H1 (cell line): ENCODE data around the gene SNAP29. TPM values are rescaled to one million over a fixed set of nuclear protein-coding genes. Genes with fewer than 3 reads are reported as not detected.
"Not testable (repeated sequence)": the region's sequence is repeated elsewhere in the genome, so short reads cannot be mapped to it uniquely, and the experiment has no call there.

Experiments used
- CTCF ChIA-PET: fragments of 300-600 bp; sonication (Branson Sonifier 250); formaldehyde crosslinking; loops from one replicate; lab custom pipeline; 2021; ENCODE audit not compliant: partially characterized antibody; lab: Charles Lee
- POLR2A ChIA-PET: fragments of 300-600 bp; sonication (Branson Sonifier 250); formaldehyde crosslinking; loops from one replicate; lab custom pipeline; 2021; ENCODE audit warnings: inconsistent platforms; ENCODE audit not compliant: partially characterized antibody; lab: Charles Lee
- DNase-seq, 2 experiments: peaks; one replicate each; pipeline versions ENCODE4 v3.0.0 to v3.0.0-alpha.2; 2010 to 2022; ENCODE audit warnings: low spot score in 2 of 2, low read depth in 1 of 2, mixed read lengths in 1 of 2
- FAIRE-seq: peaks from 2 replicates; lab custom pipeline; 2011; peaks lifted over from hg19 to GRCh38; lab: Jason Lieb, UNC
- H2AFZ ChIP-seq: 2 replicates; pipeline ENCODE4 v1.8.1; 2012; ENCODE audit warnings: low read length, inconsistent platforms
- H2AK5ac ChIP-seq: 2 replicates; pipeline ENCODE4 v1.6.1; 2013; ENCODE audit warnings: low read depth, low read length
- H2BK120ac ChIP-seq: replicated peaks from 2 replicates; pipeline ENCODE3; 2013; ENCODE audit warnings: low read depth, low read length, inconsistent platforms
- H2BK12ac ChIP-seq: 2 replicates; pipeline ENCODE4 v1.6.1; 2013; ENCODE audit warnings: low read depth, low read length
- H2BK15ac ChIP-seq: 2 replicates; pipeline ENCODE4 v1.6.1; 2013; ENCODE audit warnings: low read length
- H2BK20ac ChIP-seq: 2 replicates; pipeline ENCODE4 v1.6.1; 2013; ENCODE audit warnings: low read length
- H2BK5ac ChIP-seq: 2 replicates; pipeline ENCODE4 v1.6.1; 2013; ENCODE audit warnings: low read depth, low read length
- H3K14ac ChIP-seq: 2 replicates; pipeline ENCODE4 v1.6.1; 2013; ENCODE audit warnings: inconsistent platforms; ENCODE audit not compliant: insufficient read length
- H3K18ac ChIP-seq: 2 replicates; pipeline ENCODE4 v1.6.1; 2013; ENCODE audit warnings: low read length; ENCODE audit errors: extremely low read depth
- H3K23ac ChIP-seq: 2 replicates; pipeline ENCODE4 v1.6.1; 2013; ENCODE audit warnings: inconsistent platforms; ENCODE audit not compliant: insufficient read length
- H3K23me2 ChIP-seq: 2 replicates; pipeline ENCODE4 v1.6.1; 2013; ENCODE audit warnings: low read depth, low read length
- H3K27ac ChIP-seq: 2 replicates; pipeline ENCODE4 v1.6.1; 2011; ENCODE audit warnings: low read depth, low read length, inconsistent platforms
- H3K27me3 ChIP-seq, 4 experiments: replicated peaks in 1 of 4; 1 replicate in 1 of 4; 2 replicates in 3 of 4; pipeline versions ENCODE4 v1.6.1 to v1.8.1; 2011 to 2013; ENCODE audit warnings: low read length in 3 of 4, mild to moderate bottlenecking in 3 of 4, inconsistent platforms in 2 of 4, mixed read lengths in 2 of 4, moderate library complexity in 1 of 4; ENCODE audit not compliant: control insufficient read depth in 3 of 4, insufficient read depth in 3 of 4; ENCODE audit errors: extremely low read depth in 1 of 4
- H3K36me3 ChIP-seq, 4 experiments: 2 replicates each; pipeline versions ENCODE4 v1.6.1 to v1.8.1; 2011 to 2013; ENCODE audit warnings: mild to moderate bottlenecking in 4 of 4, low read length in 3 of 4, moderate library complexity in 2 of 4, control low read depth in 1 of 4, inconsistent platforms in 1 of 4; ENCODE audit not compliant: insufficient read depth in 4 of 4, control insufficient read depth in 2 of 4
- H3K4ac ChIP-seq: replicated peaks from 2 replicates; pipeline ENCODE3; 2013; ENCODE audit warnings: low read length, low read depth, mixed read lengths, inconsistent platforms; ENCODE audit not compliant: insufficient read length
- H3K4me1 ChIP-seq, 4 experiments: replicated peaks in 1 of 4; 1 replicate in 1 of 4; 2 replicates in 3 of 4; pipeline versions ENCODE4 v1.6.1 to v1.8.1; 2011 to 2013; ENCODE audit warnings: low read length in 3 of 4, inconsistent platforms in 2 of 4, mixed read lengths in 1 of 4; ENCODE audit not compliant: insufficient read depth in 4 of 4, control insufficient read depth in 3 of 4
- H3K4me2 ChIP-seq, 2 experiments: 2 replicates each; pipeline versions ENCODE4 v1.6.1 to v1.8.1; 2011 to 2013; ENCODE audit warnings: low read depth in 2 of 2, low read length in 2 of 2, control low read depth in 1 of 2, inconsistent platforms in 1 of 2, mild to moderate bottlenecking in 1 of 2; ENCODE audit not compliant: insufficient read depth in 1 of 2
- H3K4me3 ChIP-seq, 4 experiments: fragments of 200-600, 300-600 bp in 1 of 4; sonication (generic), shearing (Covaris generic), sonication (Bioruptor Twin) in 1 of 4; 2 replicates each; pipeline versions ENCODE4 v1.5.1 to v1.8.1; 2011 to 2016; ENCODE audit warnings: low read length in 4 of 4, low read depth in 3 of 4, control low read depth in 2 of 4, inconsistent platforms in 2 of 4, mild to moderate bottlenecking in 2 of 4, mixed read lengths in 1 of 4, moderate library complexity in 1 of 4; ENCODE audit not compliant: insufficient read depth in 2 of 4; ENCODE audit errors: extremely low read depth in 1 of 4
- H3K56ac ChIP-seq: replicated peaks from 2 replicates; pipeline ENCODE3; 2013; ENCODE audit warnings: low read depth, mild to moderate bottlenecking, mixed read lengths, low read length, inconsistent platforms; ENCODE audit not compliant: insufficient read length
- H3K79me1 ChIP-seq: 2 replicates; pipeline ENCODE4 v1.6.1; 2013; ENCODE audit warnings: low read depth, low read length, control low read depth
- H3K79me2 ChIP-seq, 2 experiments: 2 replicates each; pipeline versions ENCODE4 v1.6.1 to v1.8.1; 2012 to 2013; ENCODE audit warnings: low read length in 2 of 2, mild to moderate bottlenecking in 2 of 2, inconsistent platforms in 1 of 2; ENCODE audit not compliant: insufficient read depth in 2 of 2, control insufficient read depth in 1 of 2
- H3K9ac ChIP-seq, 4 experiments: replicated peaks in 1 of 4; 1 replicate in 1 of 4; 2 replicates in 3 of 4; pipeline versions ENCODE4 v1.6.1 to v1.8.1; 2011 to 2013; ENCODE audit warnings: low read depth in 3 of 4, low read length in 3 of 4, control low read depth in 2 of 4, mild to moderate bottlenecking in 2 of 4, moderate library complexity in 2 of 4, inconsistent platforms in 1 of 4; ENCODE audit errors: extremely low read depth in 1 of 4
- H3K9me3 ChIP-seq, 2 experiments: 2 replicates each; pipeline versions ENCODE4 v1.6.1 to v1.8.1; 2012 to 2013; ENCODE audit warnings: mild to moderate bottlenecking in 2 of 2, moderate library complexity in 2 of 2, control low read depth in 1 of 2, inconsistent platforms in 1 of 2, low read depth in 1 of 2, low read length in 1 of 2, mixed read lengths in 1 of 2; ENCODE audit not compliant: insufficient read depth in 2 of 2
- H4K20me1 ChIP-seq, 2 experiments: replicated peaks in 1 of 2; 2 replicates each; pipeline versions ENCODE3 to v1.8.1; 2011 to 2013; ENCODE audit warnings: inconsistent platforms in 2 of 2, low read length in 2 of 2, mild to moderate bottlenecking in 1 of 2; ENCODE audit not compliant: insufficient read depth in 2 of 2, control insufficient read depth in 1 of 2
- H4K5ac ChIP-seq: 2 replicates; pipeline ENCODE4 v1.6.1; 2013; ENCODE audit warnings: low read length, low read depth, mixed read lengths, inconsistent platforms; ENCODE audit not compliant: insufficient read length
- H4K8ac ChIP-seq: 2 replicates; pipeline ENCODE4 v1.8.0; 2013; ENCODE audit warnings: mild to moderate bottlenecking, moderate library complexity, low read length, inconsistent platforms; ENCODE audit not compliant: insufficient read depth; ENCODE audit errors: extremely low read depth
- H4K91ac ChIP-seq: replicated peaks from 2 replicates; pipeline ENCODE3; 2013; ENCODE audit warnings: low read length, mixed read lengths, inconsistent platforms; ENCODE audit not compliant: insufficient read length
- WGBS, 2 experiments: shearing (Covaris generic) in 1 of 2; methylation state at CpG; one replicate each; pipeline versions ENCODE4 v1.1.6 to v1.1.7; 2013 to 2015; ENCODE audit warnings: low lambda C conversion rate in 2 of 2, mixed read lengths in 2 of 2, inconsistent platforms in 1 of 2, low coverage in 1 of 2, missing lambda C conversion rate in 1 of 2; ENCODE audit not compliant: insufficient replicate concordance in 2 of 2, insufficient coverage in 1 of 2, insufficient read length in 1 of 2; ENCODE audit errors: extremely low coverage in 1 of 2, missing lambda C conversion rate in 1 of 2; 5-methylcytosine and 5-hydroxymethylcytosine counted together
- polyA plus RNA-seq, 7 experiments: library from polyadenylated mRNA; depleted of rRNA in 3 of 7; stranded (reverse) in 5 of 7; unstranded in 2 of 7; fragments of >200 nt in 5 of 7; fragments of 200-250 nt in 2 of 7; gene quantifications; 1 replicate in 5 of 7; 2 replicates in 1 of 7; 4 replicates in 1 of 7; pipeline versions ENCODE4 v1.2.1 to v1.2.3, GENCODE V29; 2011 to 2013; ENCODE audit warnings: missing spikeins in 2 of 7, mixed read lengths in 2 of 7
- total RNA-seq: library from RNA; stranded (reverse); fragmentation: NEBNext Ultra II Directional; extraction: Animal tissue kit (Norgen Biotek cat#: 25700); gene quantifications from 2 replicates; pipeline ENCODE4 v1.2.1, GENCODE V29; 2021

Gene SNAP29
- total and polyA plus RNA-seq, 2 of the 8 experiments (the other 6 are each of a cell fraction or from before 2014, with no cell fraction given): 11.8 to 15.0 TPM

DNA sequence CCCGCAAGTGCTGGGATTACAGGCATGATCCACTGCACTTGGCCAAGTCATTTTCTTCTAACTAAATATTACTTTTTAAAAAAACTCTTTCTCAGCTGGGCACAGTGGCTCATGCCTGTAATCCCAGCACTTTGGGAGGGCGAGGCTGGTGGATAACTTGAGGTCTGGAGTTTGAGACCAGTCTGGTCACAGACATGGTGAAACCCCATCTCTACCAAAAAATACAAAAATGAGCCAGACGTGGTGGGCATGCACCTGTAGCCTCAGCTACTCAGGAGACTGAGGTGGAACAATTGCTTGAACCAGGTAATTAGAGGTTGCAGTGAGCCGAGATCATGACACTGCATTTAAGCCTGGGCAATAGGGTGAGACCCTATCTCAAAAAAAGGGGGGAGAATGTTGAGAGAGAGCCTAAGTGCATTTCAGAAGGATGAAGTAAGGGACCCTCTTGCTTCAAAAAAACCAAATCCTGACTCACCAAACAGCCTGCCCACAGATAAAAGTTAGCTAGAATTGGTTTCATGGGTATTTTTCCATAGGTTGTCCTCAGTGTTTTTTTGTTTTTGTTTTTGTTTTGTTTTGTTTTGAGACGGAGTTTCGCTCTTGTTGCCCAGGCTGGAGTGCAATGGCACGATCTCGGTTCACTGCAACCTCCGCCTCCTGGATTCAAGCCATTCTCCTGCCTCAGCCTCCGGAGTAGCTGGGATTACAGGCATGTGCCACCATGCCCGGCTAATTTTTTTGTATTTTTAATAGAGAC lies 77.2 kb downstream of the SNAP29 start:
- H4K5ac ChIP-seq, FAIRE-seq, H3K79me1 ChIP-seq, H3K4ac ChIP-seq, H2AFZ ChIP-seq, H2BK12ac ChIP-seq, H2BK5ac ChIP-seq, H2BK15ac ChIP-seq, H3K18ac ChIP-seq, H2AK5ac ChIP-seq, H2BK120ac ChIP-seq, H2BK20ac ChIP-seq, H3K23ac ChIP-seq, H3K14ac ChIP-seq, DNase-seq, H4K91ac ChIP-seq, H3K56ac ChIP-seq, H3K4me3 ChIP-seq, H3K4me2 ChIP-seq, H4K8ac ChIP-seq, H3K9ac ChIP-seq, H3K4me1 ChIP-seq, H3K9me3 ChIP-seq, H3K27ac ChIP-seq, H3K27me3 ChIP-seq, H3K23me2 ChIP-seq: not testable (repeated sequence)
- 89% methylated on average over 11 of the region's 11 CpGs; no CpG with 5 or more reads in 1 of the 2 experiments for WGBS, 2 experiments
- peaks cover 4 to 39% (median 13%) of the 10 kb centered on the region in 4 experiments; a peak in 7 of 8 replicates for H3K36me3 ChIP-seq
- CTCF ChIA-PET: interaction anchor here (1.2 to 2.6 kb wide), 5 partner anchors 11 to 86 kb away, joined by 3 to 7 read pairs (median 6); no protein-coding TSS in a partner anchor
- H4K20me1 ChIP-seq: peaks cover 31 to 45% of the 10 kb centered on the region in 2 experiments
- POLR2A ChIA-PET: interaction anchor here (0.8 to 1.2 kb wide), 2 partner anchors 9 to 11 kb away, joined by 3 read pairs; no protein-coding TSS in a partner anchor
- H3K79me2 ChIP-seq: peaks cover 52 to 96% of the 10 kb centered on the region in 2 experiments
